ENCODE measurements around the gene UNC5CL.

Gene UNC5CL

GRCh38 chr6:41002168-41002567 lies 36.9 kb downstream of the UNC5CL start:
- DNase-seq (ENCODE audit: low spot score), result no peak

- DNase-seq (ENCODE audit: low spot score), result no peak
These were observed 38.8 kb downstream of the UNC5CL start for GRCh38 chr6:41000248-41000647.

- peak; percentile 13 for DNase-seq (ENCODE audit: low spot score)
These were observed 39.5 kb downstream of the UNC5CL start for GRCh38 chr6:40999569-40999968.

GRCh38 chr6:40998661-40999060 lies 40.4 kb downstream of the UNC5CL start:
- no peak for DNase-seq (ENCODE audit: low spot score)

- peak; percentile 21 for DNase-seq (ENCODE audit: low spot score)
These were observed 41.6 kb downstream of the UNC5CL start for GRCh38 chr6:40997234-40997957.

GRCh38 chr6:40996591-40997233 lies 42.3 kb downstream of the UNC5CL start:
- no peak for DNase-seq (ENCODE audit: low spot score)

- no peak for DNase-seq (ENCODE audit: low spot score)
These were observed 46.3 kb downstream of the UNC5CL start for GRCh38 chr6:40992746-40993145.

- DNase-seq (ENCODE audit: low spot score), result no peak
These were observed 48.7 kb downstream of the UNC5CL start for GRCh38 chr6:40990301-40990700.

- no peak for DNase-seq (ENCODE audit: low spot score)
These were observed 49.5 kb downstream of the UNC5CL start for GRCh38 chr6:40989204-40990169.

- DNase-seq (ENCODE audit: low spot score), result no peak
These were observed 50.4 kb downstream of the UNC5CL start for GRCh38 chr6:40988634-40989033.

- no peak for DNase-seq (ENCODE audit: low spot score)
These were observed 51.9 kb downstream of the UNC5CL start for GRCh38 chr6:40986921-40987819.

- DNase-seq (ENCODE audit: low spot score), result no peak
These were observed 52.7 kb downstream of the UNC5CL start for GRCh38 chr6:40986364-40986763.

GRCh38 chr6:40983752-40984151 lies 55.3 kb downstream of the UNC5CL start:
- DNase-seq (ENCODE audit: low spot score), result no peak

GRCh38 chr6:40982917-40983316 lies 56.1 kb downstream of the UNC5CL start:
- no peak for DNase-seq (ENCODE audit: low spot score)

GRCh38 chr6:40978687-40979289 lies 60.2 kb downstream of the UNC5CL start:
- no peak for DNase-seq (ENCODE audit: low spot score)

GRCh38 chr6:40977695-40978094 lies 61.3 kb downstream of the UNC5CL start:
- DNase-seq (ENCODE audit: low spot score), result no peak

- no peak for DNase-seq (ENCODE audit: low spot score)
These were observed 61.9 kb downstream of the UNC5CL start for GRCh38 chr6:40977085-40977484.
